HG02588 (cell line): Measurements from ENCODE around the gene ABTB1.
"Not testable (repeated sequence)": the region's sequence is repeated elsewhere in the genome, so short reads cannot be mapped to it uniquely, and the experiment has no call there.

Experiments
- ATAC-seq: cut with Tn5 transposase; IDR thresholded peaks from one replicate; pipeline ENCODE4 v1.9.1; 2021; ENCODE audit warnings: mild to moderate bottlenecking, moderate library complexity; ENCODE audit not compliant: unreplicated experiment

Gene ABTB1

DNA sequence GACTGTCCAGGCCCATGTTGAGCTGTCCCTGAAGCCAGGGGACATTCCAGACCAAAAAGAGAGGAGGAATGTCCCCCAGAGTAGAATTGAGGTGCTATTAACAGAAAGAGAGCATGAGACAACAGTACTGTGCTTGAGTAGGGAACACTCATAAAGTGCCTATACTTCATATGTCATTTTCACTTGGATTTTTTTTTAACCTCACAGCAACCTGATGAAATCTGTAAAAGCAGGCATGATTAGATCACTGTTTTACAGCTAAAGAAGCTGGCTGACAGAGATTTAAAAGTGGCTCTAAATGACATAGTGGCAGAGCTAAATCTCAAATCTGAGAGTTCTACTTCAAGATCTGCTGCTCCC, 24.9 kb upstream of the ABTB1 start:
- no peak for ATAC-seq

DNA sequence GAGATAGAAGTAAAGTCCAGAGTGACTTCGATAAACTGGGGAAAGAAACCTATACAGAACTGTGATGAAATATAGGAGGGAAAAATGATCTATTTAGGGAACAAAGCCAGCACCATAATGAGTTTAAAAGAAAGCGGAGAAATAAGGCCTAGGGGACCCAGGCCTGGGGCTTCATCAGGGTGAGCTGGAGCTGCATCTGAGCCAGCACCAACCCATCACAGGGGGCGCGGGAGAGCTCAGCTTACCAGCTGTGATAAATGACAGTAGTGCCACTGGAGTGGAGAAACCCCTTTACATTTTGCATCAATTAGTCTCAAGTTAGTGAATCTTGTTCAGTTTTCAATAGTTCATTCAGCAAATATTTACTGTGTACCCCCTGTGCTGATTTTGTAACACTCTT, 22.5 kb upstream of the ABTB1 start:
- no peak for ATAC-seq

DNA sequence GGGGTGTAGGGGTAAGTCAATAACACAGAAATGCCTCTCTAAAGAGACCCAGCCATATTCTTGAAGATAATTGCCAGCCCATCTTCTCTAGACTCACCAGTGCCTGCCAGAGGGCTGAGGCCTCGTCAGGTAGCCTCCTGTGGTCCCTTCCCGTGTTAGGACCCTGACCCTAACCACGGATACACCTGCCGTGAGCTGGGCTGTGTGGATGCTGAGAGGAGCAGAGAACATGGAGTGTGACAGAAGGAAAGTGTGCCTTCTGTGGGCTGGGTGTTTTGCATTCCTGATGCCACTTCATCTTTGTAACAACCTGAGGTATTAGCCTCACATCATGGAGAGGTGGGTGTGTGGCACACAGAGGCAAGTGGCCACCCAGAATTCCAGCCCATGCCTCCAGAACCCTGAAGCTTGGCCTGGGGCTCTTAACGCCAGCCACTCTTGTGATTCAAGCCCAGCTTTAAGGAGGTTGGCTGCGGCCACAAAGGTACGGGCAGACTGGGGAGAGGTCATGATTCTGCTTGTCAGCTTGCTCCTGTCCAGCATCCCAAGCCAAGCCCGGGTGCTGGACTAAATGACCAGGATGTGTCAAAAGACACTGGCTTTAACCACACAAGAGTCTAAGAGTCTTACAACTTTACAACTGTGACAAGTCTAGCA, 21.1 kb upstream of the ABTB1 start:
- no peak for ATAC-seq

DNA sequence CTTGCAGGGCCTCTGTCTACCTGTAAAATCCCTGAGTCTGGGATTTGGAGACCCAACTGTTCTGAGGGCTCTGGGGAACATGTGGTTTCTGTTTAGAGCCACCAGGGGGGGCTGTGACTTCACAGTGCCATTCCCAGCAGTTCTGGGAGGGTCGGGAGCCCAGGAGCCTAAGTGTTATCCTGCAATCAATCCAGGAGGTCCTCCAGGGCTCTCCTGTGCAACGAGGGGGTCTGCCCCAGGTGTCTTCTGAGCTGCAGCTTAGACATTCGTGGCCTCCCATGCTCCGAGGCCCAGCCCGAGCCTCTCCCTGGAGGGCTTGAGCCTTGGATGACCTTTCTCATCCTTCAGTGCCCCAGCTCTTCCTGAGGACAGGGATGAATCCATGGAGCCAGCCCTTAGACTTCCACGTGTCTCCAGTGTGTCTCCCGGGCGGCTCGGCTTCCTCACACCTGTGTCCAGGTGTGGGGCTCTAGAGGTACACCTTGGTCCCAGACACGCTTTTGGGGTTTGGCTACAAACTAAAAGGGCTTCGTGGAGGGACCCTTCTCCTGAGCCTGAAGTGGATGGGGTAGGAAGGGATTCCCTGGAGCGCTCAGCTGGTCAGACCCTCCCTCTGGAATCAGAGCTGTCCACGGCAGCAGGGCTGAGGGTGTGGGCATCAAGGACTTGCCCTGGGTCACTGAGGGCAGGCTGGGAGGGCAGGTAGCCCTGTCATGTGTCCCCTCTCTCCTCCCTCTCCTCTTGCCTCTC, 20.3 kb upstream of the ABTB1 start:
- no peak for ATAC-seq

DNA sequence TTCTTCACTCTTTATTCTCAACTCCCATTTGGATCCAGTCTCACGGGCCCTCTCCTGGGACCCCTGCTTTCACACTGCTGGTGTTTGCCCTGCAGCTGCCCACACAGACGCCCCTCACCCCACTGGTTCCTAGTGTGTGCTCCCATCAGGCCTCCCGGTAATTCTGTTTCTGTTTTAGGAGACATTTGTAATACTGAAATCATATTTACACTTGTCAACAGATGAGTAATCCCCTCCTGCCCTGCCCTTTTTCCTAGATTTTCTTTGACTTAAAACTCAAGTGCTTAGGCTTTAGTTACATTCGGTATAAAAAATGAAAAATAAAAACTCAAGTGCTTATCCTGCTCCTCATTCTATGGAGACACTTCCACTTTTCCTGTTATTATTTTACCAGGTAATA, 18.4 kb upstream of the ABTB1 start:
- no peak for ATAC-seq

DNA sequence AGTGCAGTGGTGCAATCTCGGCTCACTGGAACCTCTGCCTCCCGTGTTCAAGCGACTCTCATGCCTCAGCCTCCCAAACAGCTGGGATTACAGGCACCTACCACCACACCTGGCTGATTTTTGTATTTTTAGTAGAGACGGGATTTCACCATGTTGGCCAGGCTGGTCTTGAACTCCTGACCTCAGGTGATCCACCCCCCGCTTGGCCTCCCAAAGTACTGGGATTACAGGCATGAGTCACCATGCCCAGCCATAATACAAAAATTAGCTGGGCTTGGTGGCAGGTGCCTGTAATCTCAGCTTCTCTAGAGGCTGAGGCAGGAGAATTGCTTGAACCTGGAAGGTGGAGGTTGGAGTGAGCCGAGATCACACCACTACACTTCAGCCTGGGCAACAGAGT, 17.8 kb upstream of the ABTB1 start:
- not testable (repeated sequence) for ATAC-seq

DNA sequence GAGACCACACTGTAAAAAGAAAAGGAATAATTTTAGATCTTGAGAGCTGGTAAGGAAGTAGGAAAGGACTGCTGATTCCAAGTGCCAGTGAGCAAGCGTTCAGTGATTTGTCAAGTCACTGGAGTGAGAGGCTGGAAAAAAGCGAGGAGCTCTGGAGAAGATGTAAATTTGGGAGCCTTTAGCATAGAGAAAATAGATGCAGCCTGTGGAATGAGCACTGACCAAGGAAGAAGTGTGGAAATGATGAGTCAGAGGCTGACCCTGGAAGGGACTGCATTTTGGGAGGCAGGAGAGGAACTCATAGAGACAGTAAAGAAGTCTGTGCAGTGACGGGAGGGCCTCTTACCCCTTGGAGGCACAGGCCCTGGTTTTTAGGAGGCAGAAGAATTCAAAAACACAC, 17.1 kb upstream of the ABTB1 start:
- ATAC-seq, result no peak

DNA sequence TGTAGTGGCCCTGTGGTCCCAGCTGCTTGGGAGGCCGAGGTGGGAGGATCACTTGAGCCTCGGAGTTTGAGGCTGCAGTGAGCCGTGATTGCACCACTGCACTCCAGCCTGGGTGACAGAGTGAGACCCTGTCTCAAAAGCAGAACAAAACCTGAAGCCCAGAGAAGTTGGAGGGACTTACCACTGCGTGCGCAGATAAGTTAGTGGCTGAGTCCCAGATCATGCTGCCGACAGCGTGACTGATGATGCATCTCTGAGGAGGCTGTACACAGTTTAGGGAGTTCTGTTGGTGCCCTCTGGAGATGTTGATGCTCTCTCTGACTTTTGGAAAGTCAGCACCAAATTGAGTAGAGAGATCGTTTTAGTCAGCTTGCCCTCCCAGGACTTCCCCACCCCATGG, 15.8 kb upstream of the ABTB1 start:
- no peak for ATAC-seq

DNA sequence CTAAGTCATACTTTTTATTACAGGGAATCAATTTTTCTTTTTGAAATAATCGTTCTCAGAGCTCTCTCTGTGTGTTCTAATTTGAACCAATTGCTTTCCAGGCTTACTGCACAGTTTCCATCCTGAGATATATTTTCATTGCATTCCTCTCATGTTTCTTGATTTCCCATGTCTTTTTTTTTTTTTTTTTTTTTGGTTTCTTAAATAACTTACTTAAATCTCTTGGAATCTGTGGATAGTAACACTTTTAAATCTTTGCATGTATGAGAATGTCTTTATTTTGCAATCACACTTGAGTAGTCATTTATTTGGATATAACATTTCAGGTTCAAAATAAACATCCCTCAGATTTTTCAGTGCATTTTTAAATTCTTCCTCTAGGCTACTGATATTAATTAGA, 14.5 kb upstream of the ABTB1 start:
- no peak for ATAC-seq

DNA sequence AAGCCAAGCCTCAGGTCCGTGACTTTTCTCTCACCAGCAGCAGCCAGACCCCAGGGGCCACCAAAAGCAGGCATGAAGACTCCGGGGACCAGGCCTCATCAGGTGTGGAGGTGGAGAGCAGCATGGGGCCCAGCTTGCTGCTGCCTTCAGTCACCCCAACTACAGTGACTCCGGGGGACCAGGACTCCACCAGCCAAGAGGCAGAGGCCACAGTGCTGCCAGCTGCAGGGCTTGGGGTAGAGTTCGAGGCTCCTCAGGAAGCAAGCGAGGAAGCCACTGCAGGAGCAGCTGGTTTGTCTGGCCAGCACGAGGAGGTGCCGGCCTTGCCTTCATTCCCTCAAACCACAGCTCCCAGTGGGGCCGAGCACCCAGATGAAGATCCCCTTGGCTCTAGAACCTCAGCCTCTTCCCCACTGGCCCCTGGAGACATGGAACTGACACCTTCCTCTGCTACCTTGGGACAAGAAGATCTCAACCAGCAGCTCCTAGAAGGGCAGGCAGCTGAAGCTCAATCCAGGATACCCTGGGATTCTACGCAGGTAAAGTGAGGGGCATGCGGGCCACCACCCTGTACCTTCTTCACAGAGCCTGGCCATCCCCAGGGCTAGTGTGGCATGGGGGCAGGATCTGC, 12.0 kb upstream of the ABTB1 start:
- ATAC-seq, result no peak

DNA sequence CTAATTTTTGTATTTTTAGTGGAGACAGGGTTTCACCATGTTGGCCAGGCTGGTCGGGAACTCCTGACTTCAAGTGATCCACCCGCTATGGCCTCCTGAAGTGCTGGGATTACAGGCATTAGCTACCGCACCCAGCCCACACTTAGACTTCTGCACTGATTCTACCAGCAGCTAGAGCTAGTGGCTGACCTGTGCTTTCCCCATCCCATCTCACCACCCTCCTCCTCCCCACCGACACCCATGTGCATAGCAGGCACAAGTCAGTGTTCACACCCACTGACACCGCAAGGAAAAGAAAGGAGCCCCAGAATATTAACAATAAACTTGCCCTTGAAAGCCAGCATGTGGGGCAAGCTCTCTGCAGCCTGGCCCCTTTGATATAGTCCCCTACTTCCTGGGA, 11.2 kb upstream of the ABTB1 start:
- ATAC-seq, result no peak

DNA sequence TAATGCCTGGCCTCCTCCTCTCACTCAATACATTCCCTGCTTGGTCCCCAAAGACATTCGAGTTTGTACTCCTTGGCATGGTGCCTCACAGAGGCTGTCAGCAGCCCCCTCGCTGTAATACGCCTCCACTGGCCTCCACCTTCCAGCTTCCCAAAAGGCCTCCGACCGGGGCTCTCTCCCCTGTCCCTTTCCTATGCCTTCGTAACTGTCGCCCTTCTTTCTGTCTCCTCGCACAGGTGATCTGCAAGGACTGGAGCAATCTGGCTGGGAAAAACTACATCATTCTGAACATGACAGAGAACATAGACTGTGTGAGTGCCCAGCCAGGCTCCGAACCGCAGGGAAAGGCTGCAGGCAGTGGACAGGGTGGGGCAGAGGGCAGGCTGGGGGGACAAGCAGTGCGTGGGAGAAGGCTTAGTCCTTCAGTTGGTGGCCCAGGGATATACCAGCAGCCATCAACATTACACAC, 10.7 kb upstream of the ABTB1 start:
- ATAC-seq, result no peak

DNA sequence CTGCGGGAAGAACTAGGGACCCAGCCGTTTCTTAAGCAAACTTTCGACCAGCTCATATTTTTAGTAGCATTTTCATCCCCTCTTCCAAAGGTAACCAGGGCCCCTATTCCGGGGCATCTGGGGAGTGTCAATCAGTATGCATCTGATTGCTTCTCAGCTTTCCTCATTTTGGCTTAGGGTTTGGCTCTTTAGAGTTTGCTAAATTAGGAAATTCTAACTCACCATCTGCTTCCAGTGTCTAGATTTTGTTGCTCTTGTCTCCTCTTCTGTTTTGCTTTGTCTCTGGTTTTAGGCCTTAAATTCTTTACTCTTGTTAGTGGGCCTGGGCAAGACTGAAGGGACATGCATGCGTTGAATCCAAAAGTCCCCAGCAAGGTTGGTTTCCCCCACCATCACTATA, 9.6 kb upstream of the ABTB1 start:
- no peak for ATAC-seq

DNA sequence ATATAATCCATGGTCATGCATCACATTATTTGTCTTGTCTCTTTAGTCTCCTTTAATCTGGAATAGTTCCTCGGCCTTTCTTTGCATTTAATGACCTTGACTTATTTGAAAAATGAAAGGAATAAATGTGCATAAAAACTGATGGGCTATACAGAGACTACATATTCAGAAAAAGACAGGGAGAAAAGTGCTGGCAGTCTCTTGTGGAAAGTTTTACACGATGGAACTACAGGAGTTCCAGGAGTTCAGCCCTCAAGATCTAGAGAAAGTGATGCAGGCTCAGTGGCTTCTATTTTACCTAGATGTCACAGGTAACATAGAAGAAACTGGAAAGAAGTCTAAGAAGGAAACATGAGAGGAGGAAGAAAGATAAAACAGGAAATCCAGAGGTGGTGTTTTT, 7.6 kb upstream of the ABTB1 start:
- ATAC-seq, result no peak

DNA sequence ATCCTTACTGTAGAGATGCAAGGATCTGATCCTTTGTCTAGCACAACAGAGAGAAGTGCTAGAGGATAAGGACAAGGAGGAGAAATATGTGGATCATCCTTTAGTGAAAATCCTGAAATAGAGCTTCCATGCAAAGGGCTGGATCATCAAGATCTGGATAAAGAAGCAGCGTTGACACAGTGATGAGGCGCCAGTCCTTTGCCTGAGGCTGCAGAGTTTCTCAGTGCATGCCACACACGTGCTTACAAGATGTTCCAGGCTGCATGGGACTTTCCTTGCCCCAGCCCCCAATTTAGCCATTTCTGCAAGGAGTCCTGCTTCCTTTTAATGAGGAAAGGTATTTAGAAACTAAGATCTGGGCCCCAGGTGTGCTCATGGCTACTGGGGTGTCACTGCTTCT, 7.2 kb upstream of the ABTB1 start:
- ATAC-seq, result no peak

DNA sequence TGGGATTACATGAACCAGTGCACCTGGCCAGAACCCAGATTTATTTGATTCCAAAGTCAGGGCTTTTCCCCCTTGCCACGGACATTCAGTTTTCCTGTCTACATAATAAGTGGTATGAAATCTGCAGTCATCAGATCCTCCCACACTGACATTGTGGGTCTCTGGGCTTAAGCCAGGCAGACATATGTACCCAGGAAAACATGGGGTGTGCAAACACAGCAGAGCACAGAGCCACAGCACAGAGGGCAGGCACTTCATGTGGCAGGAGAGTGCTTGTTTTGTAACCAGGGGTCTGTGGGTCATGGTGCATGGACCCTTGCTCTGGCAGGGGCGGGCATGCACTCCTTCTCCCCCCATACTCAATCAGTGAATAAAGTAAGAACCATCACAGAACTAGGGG, 6.1 kb upstream of the ABTB1 start:
- ATAC-seq, result no peak

DNA sequence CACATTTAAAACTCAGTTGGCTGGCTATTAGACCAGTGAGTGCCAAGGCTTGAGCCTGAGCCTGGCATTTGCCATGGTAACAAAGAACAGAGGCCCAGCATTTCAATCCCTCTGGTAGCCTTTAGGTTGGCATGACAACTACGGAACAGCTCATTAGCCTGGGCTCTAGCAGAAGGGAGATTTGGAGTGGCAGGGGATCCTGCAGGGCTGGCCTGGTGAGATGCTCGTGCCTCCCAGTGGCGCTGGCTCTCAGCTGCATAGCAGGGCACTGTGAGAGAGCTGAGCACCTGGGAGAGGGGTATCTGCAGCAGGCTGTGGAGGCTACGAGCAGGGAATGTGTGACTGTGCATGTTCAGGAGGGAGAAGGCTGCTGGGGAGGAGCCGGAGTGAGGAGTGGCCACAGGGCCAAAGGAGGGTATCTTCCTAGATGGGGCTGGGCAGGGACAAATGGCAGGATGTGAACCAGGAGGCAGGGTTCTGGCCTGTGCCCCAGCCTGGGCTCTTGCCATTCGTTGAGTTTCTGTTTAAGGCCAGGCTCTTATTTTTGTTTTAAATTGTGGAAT, 5.6 kb upstream of the ABTB1 start:
- no peak for ATAC-seq

DNA sequence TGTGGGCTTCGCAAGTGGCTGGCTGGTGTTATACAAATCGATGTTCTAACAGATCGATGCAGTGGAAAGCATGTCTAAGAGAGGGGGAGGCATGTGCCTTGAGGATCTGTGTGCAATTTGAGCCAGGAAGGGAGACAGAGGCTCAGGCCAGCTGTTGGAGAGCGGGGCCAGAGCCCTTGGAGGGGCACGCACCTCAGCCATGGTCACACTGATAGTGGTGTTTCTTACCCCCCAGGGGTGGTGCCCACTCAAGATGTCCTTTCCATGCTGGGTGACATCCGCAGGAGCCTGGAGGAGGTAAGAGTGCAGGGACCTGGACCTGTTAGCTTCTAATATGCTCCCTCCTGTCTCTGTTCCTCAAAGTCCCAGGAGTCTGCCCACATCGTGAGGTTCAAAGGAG, 3.8 kb upstream of the ABTB1 start:
- ATAC-seq, result no peak

DNA sequence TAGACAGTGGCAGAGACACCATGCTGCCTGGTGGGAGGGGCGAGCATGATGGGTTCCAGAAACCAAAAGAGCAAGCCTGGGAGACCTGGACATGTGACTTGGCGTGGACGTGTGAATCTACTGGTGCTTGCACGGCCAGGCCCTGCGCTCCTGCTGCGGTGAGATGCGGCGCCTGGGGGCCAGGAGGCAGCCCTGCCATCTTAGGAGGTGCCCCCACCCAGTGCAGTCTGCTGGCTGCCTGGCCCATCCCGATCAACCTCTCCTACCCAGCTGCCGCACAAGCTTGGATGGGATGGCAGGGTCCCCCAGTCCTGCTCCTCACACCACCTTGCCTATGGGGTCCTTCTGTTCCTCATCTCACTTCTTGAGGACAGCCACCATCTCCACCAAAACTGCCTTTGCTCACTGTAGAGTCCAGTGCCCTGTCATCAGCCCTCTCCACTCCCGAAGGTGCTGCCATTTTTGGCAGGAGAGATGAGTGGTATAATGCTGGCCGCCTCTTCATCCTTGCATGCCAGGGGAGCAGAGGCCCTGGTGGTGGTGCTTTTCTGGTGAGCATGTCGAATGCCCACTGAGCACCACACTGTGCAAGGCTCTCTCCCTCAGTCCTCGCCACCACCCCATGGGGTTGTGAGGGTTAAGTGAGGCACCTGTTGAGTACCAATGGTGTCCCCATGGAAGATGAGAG, 3.1 kb upstream of the ABTB1 start:
- ATAC-seq, result no peak

DNA sequence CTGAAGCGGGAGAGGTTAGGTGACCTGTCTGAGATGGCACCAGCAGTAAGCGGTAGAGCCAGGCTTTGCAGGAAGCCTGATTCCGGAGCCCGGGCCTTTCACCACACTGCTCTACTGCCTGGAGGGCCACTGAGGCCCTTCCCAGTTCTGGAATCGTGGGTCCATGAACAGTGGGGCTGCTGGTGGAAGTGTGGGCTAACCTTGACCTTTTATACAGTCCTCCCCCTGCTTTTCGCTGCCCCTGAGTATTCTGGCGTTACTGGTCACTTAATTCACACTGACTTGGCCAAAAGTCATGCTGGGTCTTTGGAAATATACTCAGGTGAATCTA, 2.6 kb upstream of the ABTB1 start:
- ATAC-seq, result no peak

DNA sequence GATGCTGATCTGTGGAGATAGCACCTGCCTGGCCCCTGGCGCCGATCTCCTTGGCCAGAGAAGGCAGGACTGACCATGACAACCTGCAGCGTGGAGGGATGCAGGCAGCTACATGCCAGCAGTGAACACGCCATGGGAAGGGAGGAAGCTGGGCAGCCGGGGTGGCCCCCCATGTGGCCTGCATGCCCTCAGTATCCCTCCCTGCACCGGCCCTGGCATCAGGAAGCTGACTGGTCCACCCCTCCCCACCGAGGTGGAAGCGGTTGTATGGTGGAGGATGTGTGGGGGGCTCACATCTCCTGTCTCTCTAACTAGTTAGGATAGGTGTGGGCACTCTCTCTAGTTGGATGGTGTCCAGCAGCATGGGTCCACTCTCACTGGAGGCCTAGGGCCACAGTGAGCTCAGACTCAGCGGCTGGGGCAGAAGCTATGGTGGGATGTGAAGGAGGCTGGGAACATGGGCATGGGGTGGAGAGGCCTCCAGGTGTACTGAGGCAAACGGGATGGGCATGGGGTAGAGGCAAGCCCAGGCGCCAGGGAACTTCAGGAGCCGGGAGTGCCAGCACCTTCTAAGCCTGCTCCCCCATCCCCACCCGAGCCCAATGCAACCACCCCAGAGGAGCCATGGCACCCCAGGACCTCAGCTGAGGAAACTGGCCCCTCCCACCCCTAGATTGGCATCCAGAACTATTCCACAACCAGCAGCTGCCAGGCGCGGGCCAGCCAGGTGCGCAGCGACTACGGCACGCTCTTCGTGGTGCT, 1.8 kb upstream of the ABTB1 start:
- ATAC-seq, result no peak
